ENCODE measurements around the gene ATXN7. TPM values are rescaled to one million over a fixed set of nuclear protein-coding genes. Genes with fewer than 3 reads are reported as not detected.

Gene ATXN7
- total and polyA plus RNA-seq, 7 donors = 2.4 to 27.2 (median 16.2) TPM

GRCh38 chr3:64021922-64022321 lies 158.3 kb downstream of the ATXN7 start:
- Histone ChIP-seq H3K27ac (peak overlapping the region; percentile 89), H3K4me1 (peaks cover 22% of the 10 kb centered on the region), H3K27me3 (ENCODE audit: insufficient read depth in 3 of 3, low read length in 2 of 3) (no peaks in the 10 kb centered on the region), H3K36me3 (ENCODE audit: insufficient read depth in 1 of 2, low read depth in 1 of 2) (peaks cover 13 to 53% of the 10 kb centered on the region in 2 donors), H3K4me3 (peak overlapping the region; percentile 97), H3K9me3 (no peaks in the 10 kb centered on the region)
- ATAC-seq (no peak), DNase-seq (no peak)
- intact Hi-C loops (cut with DNase I) = no loop called here
- TF ChIP-seq CTCF (IDR thresholded peaks at IDR 0.05) = no peak
- 82 to 84% (median 83%) methylated on average over 6 of the region's 6 CpGs for WGBS, 3 donors

DNA sequence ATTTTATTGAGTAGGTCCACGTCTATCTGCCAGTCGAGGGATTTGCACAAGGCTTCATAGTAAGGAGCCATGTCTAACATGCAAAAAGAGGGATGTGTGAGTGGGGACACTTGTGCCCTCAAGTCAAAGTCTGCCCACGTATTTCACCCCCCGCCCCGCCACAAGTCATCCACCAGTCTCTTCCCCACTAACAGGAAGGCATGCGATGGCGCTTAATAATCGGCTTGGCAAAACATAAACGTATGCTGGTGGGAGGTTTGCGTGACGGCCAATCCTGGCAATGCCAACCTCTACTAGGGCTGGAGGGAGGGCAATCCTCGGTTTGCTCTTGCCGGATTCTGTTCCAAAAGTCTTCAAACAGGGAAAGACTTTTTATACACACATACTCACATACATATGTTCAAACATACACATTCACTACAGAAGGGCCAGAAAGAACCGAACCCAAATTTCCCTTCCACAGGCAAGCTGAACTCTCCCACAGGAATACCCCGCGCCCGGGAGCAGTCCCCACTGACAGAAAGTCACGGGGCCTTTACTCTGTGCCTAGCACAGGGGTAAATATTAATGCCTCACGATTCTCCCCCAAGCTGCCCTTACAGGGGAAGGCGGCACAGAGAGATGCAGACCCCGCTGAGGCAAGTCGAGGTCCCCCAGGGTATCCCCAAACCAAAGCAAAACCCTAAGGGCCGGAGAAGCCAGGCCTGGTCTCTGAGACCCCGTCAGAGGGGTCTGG lies 159.0 kb downstream of the ATXN7 start:
- peak in 1 of 2 donors; percentile 57 for DNase-seq
- peak; percentile 26 to 59 (median 27) for ATAC-seq
- intact Hi-C loops (cut with DNase I) = no loop called here
- Histone ChIP-seq H3K4me1 (peaks cover 22% of the 10 kb centered on the region), H3K4me3 (peak overlapping the region; percentile 97), H3K27ac (peak overlapping the region; percentile 89), H3K27me3 (ENCODE audit: insufficient read depth in 3 of 3, low read length in 2 of 3) (no peaks in the 10 kb centered on the region), H3K9me3 (no peaks in the 10 kb centered on the region), H3K36me3 (ENCODE audit: insufficient read depth in 1 of 2, low read depth in 1 of 2) (peaks cover 8 to 46% of the 10 kb centered on the region in 2 donors)
- TF ChIP-seq CTCF (IDR thresholded peaks at IDR 0.05) = no peak
- WGBS, 3 donors = 14 to 15% (median 14%) methylated on average over 24 of the region's 24 CpGs

- Histone ChIP-seq H3K27ac (peak within 1 kb of the TSS; percentile 89), H3K4me1 (peaks cover 22% of the 10 kb centered on the region), H3K36me3 (ENCODE audit: insufficient read depth in 1 of 2, low read depth in 1 of 2) (peaks cover 4 to 39% of the 10 kb centered on the region in 2 donors), H3K4me3 (peak within 1 kb of the TSS; percentile 97), H3K27me3 (ENCODE audit: insufficient read depth in 3 of 3, low read length in 2 of 3) (no peaks in the 10 kb centered on the region), H3K9me3 (no peaks in the 10 kb centered on the region)
- peak; percentile 98 to 99 (median 98) for ATAC-seq
- 2 to 4% (median 2%) methylated on average over 45 to 59 of the region's 59 CpGs for WGBS, 3 donors
- intact Hi-C loops (cut with DNase I) = no loop called here
- peak; percentile 88 to 95 for DNase-seq
- TF ChIP-seq CTCF (IDR thresholded peaks at IDR 0.05) = peak; percentile 100
These were observed 159.7 kb downstream of the ATXN7 start, which contains the start of gene PSMD6 for GRCh38 chr3:64023187-64023860. PSMD6 (minus strand) TSS chr3:64023494; CDS start chr3:64023419, 75 bp downstream.

- peak overlapping the region; percentile 89 for H3K27ac ChIP-seq
- ATAC-seq (no peak), DNase-seq (no peak)
- H3K36me3 ChIP-seq (ENCODE audit: insufficient read depth in 1 of 2, low read depth in 1 of 2) = peaks cover 3 to 34% of the 10 kb centered on the region in 2 donors
- intact Hi-C loops (cut with DNase I) = no loop called here
- H3K4me1 ChIP-seq = peaks cover 22% of the 10 kb centered on the region
- peak overlapping the region; percentile 97 for H3K4me3 ChIP-seq
- 63 to 83% (median 72%) methylated on average over 5 of the region's 5 CpGs for WGBS, 3 donors
- H3K27me3 ChIP-seq (ENCODE audit: insufficient read depth in 3 of 3, low read length in 2 of 3) = no peaks in the 10 kb centered on the region
- no peaks in the 10 kb centered on the region for H3K9me3 ChIP-seq
- TF ChIP-seq CTCF (IDR thresholded peaks at IDR 0.05) = no peak
These were observed 160.2 kb downstream of the ATXN7 start for GRCh38 chr3:64023861-64024223.

All from psoas muscle (tissue), 8 donors.